WTC11 (cell line): ENCODE measurements around the gene APOD. TPM values are rescaled to one million over a fixed set of nuclear protein-coding genes. Genes with fewer than 3 reads are reported as not detected.

Experiments
- ATAC-seq: fragments of 200-7000 bp; cut with Tn5 transposase; 2 replicates; pipeline ENCODE4 v1.10.0; 2021; ENCODE audit warnings: mild to moderate bottlenecking, moderate library complexity
- CTCF ChIA-PET: fragments of 300-600 bp; sonication (Branson Sonifier 250); formaldehyde crosslinking; loops from one replicate; lab custom pipeline; 2021; ENCODE audit warnings: antibody characterized with exemption; lab: Charles Lee
- POLR2A ChIA-PET: fragments of 350-600 bp; sonication (Branson Sonifier 250); formaldehyde crosslinking; loops from one replicate; lab custom pipeline; 2021; ENCODE audit warnings: antibody characterized with exemption; lab: Charles Lee
- DNase-seq: peaks from one replicate; pipeline ENCODE4 v3.0.0; 2021; ENCODE audit warnings: low spot score
- H3K27ac Mint-ChIP-seq: 2 replicates; pipeline ENCODE4 v1.8.0; 2021; ENCODE audit warnings: mixed read lengths
- H3K27me3 Mint-ChIP-seq: 2 replicates; pipeline ENCODE4 v1.8.0; 2021; ENCODE audit warnings: low read depth, mild to moderate bottlenecking, moderate library complexity, mixed read lengths
- H3K36me3 Mint-ChIP-seq: 2 replicates; pipeline ENCODE4 v1.8.0; 2021; ENCODE audit warnings: mixed read lengths
- H3K4me1 Mint-ChIP-seq: 2 replicates; pipeline ENCODE4 v1.8.0; 2022; ENCODE audit warnings: mixed read lengths
- H3K4me3 Mint-ChIP-seq: 2 replicates; pipeline ENCODE4 v1.8.0; 2021; ENCODE audit warnings: mild to moderate bottlenecking, moderate library complexity, mixed read lengths
- H3K9me3 Mint-ChIP-seq: 2 replicates; pipeline ENCODE4 v1.8.0; 2021; ENCODE audit warnings: mixed read lengths
- AR ChIP-seq: fragments of 250-450 bp; sonication (Bioruptor Pico); IDR thresholded peaks from 2 replicates; pipeline ENCODE4 v1.9.0; 2021; ENCODE audit warnings: mild to moderate bottlenecking
- CBFB ChIP-seq: sonication (generic); formaldehyde crosslinking; IDR thresholded peaks from 2 replicates; pipeline ENCODE4 v1.8.1; 2022; ENCODE audit warnings: mild to moderate bottlenecking, low read depth, missing genetic modification reagents
- CREB1 ChIP-seq: sonication (generic); formaldehyde crosslinking; IDR thresholded peaks from 2 replicates; pipeline ENCODE4 v1.8.0; 2023; ENCODE audit warnings: mild to moderate bottlenecking, missing genetic modification reagents
- E2F4 ChIP-seq: sonication (generic); formaldehyde crosslinking; IDR thresholded peaks from 2 replicates; pipeline ENCODE4 v1.8.1; 2022; ENCODE audit warnings: low read depth, mild to moderate bottlenecking, moderate library complexity, missing genetic modification reagents, borderline replicate concordance
- GRHL2 ChIP-seq: fragments of 250-450 bp; sonication (Bioruptor Pico); IDR thresholded peaks from 2 replicates; pipeline ENCODE4 v1.8.0; 2022; ENCODE audit warnings: mild to moderate bottlenecking, moderate library complexity; ENCODE audit not compliant: insufficient replicate concordance, severe bottlenecking
- MXD4 ChIP-seq: fragments of 250-450 bp; sonication (Bioruptor Pico); IDR thresholded peaks from 2 replicates; pipeline ENCODE4 v1.8.0; 2021; ENCODE audit warnings: mild to moderate bottlenecking, moderate library complexity, borderline replicate concordance
- NFYB ChIP-seq: sonication (generic); formaldehyde crosslinking; conservative IDR thresholded peaks from 2 replicates; pipeline ENCODE4 v1.8.0; 2022; ENCODE audit warnings: low read depth, missing genetic modification reagents
- NR3C1 ChIP-seq: sonication (generic); formaldehyde crosslinking; conservative IDR thresholded peaks from 2 replicates; pipeline ENCODE4 v1.8.1; 2023; ENCODE audit warnings: low read depth, mild to moderate bottlenecking, missing genetic modification reagents
- RELA ChIP-seq: sonication (generic); formaldehyde crosslinking; IDR thresholded peaks from 2 replicates; pipeline ENCODE4 v1.8.1; 2022; ENCODE audit warnings: missing genetic modification reagents, mild to moderate bottlenecking, borderline replicate concordance
- SMAD3 ChIP-seq: sonication (generic); formaldehyde crosslinking; IDR thresholded peaks from 2 replicates; pipeline ENCODE4 v1.8.0; 2022; ENCODE audit warnings: missing genetic modification reagents, mild to moderate bottlenecking, borderline replicate concordance
- STAT6 ChIP-seq: sonication (generic); formaldehyde crosslinking; conservative IDR thresholded peaks from 2 replicates; pipeline ENCODE4 v1.8.1; 2023; ENCODE audit warnings: mild to moderate bottlenecking, low read depth, missing genetic modification reagents, moderate library complexity
- TCF7 ChIP-seq: sonication (generic); formaldehyde crosslinking; IDR thresholded peaks from 2 replicates; pipeline ENCODE4 v1.8.0; 2022; ENCODE audit warnings: mild to moderate bottlenecking, low read depth, missing genetic modification reagents, moderate library complexity
- TEAD1 ChIP-seq: sonication (generic); formaldehyde crosslinking; IDR thresholded peaks from 2 replicates; pipeline ENCODE4 v1.8.0; 2022; ENCODE audit warnings: mild to moderate bottlenecking, missing genetic modification reagents
- ZNF121 ChIP-seq: sonication (generic); formaldehyde crosslinking; IDR thresholded peaks from 2 replicates; pipeline ENCODE4 v1.8.0; 2023; ENCODE audit warnings: missing genetic modification reagents
- ZNF263 ChIP-seq: sonication (generic); formaldehyde crosslinking; IDR thresholded peaks from 2 replicates; pipeline ENCODE4 v1.8.1; 2022; ENCODE audit warnings: low read depth, mild to moderate bottlenecking, moderate library complexity, missing genetic modification reagents
- ZNF416 ChIP-seq: fragments of 250-450 bp; sonication (Bioruptor Pico); IDR thresholded peaks from 2 replicates; pipeline ENCODE4 v1.9.0; 2021; ENCODE audit warnings: mild to moderate bottlenecking, inconsistent platforms
- ZSCAN18 ChIP-seq: fragments of 250-450 bp; sonication (Bioruptor Pico); IDR thresholded peaks from 2 replicates; pipeline ENCODE4 v2.1.2; 2022; ENCODE audit warnings: mild to moderate bottlenecking, moderate library complexity
- total RNA-seq: library from RNA; stranded (reverse); gene quantifications from 3 replicates; pipeline ENCODE4 v1.2.3, GENCODE V29; 2021
- TF ChIP-seq, protein P1 (sequence below): sonication (generic); formaldehyde crosslinking; IDR thresholded peaks from 2 replicates; pipeline ENCODE4 v1.8.0; 2022; ENCODE audit warnings: mild to moderate bottlenecking, missing genetic modification reagents
- TF ChIP-seq, protein P2 (sequence below): sonication (generic); formaldehyde crosslinking; IDR thresholded peaks from 2 replicates; pipeline ENCODE4 v1.8.0; 2022; ENCODE audit warnings: mild to moderate bottlenecking, missing genetic modification reagents
- TF ChIP-seq, protein P3 (sequence below): sonication (generic); formaldehyde crosslinking; IDR thresholded peaks from 2 replicates; pipeline ENCODE4 v1.8.0; 2022; ENCODE audit warnings: mild to moderate bottlenecking, missing genetic modification reagents

Gene APOD
- total RNA-seq, 1 experiment from 2014 or later, result not detected

GRCh38 chr3:195582947-195583346 lies 793 bp downstream of the APOD start (continued):
- TF ChIP-seq STAT6 (CRISPR knock-in tag) (no peak), TCF7 (CRISPR knock-in tag) (no peak), GRHL2 (no peak), ZSCAN18 (CRISPR knock-in tag) (no peak), TEAD1 (CRISPR knock-in tag) (no peak)
- TF ChIP-seq, protein P1, sequence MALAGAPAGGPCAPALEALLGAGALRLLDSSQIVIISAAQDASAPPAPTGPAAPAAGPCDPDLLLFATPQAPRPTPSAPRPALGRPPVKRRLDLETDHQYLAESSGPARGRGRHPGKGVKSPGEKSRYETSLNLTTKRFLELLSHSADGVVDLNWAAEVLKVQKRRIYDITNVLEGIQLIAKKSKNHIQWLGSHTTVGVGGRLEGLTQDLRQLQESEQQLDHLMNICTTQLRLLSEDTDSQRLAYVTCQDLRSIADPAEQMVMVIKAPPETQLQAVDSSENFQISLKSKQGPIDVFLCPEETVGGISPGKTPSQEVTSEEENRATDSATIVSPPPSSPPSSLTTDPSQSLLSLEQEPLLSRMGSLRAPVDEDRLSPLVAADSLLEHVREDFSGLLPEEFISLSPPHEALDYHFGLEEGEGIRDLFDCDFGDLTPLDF (CRISPR knock-in tag), result no peak

GRCh38 chr3:195580744-195581443 lies 2.8 kb downstream of the APOD start:
- no peaks in the 10 kb centered on the region for H3K9me3 Mint-ChIP-seq
- CTCF ChIA-PET, result interaction anchor here (1.1 to 1.2 kb wide), 2 partner anchors 22 to 24 kb away, joined by 3 read pairs; no protein-coding TSS in a partner anchor
- no peaks in the 10 kb centered on the region for H3K36me3 Mint-ChIP-seq
- no peak overlapping the region for H3K27ac Mint-ChIP-seq
- no peaks in the 10 kb centered on the region for H3K27me3 Mint-ChIP-seq
- H3K4me3 Mint-ChIP-seq, result no peak overlapping the region
- TF ChIP-seq, protein P1 (CRISPR knock-in tag), result no peak
- TF ChIP-seq, protein P2, sequence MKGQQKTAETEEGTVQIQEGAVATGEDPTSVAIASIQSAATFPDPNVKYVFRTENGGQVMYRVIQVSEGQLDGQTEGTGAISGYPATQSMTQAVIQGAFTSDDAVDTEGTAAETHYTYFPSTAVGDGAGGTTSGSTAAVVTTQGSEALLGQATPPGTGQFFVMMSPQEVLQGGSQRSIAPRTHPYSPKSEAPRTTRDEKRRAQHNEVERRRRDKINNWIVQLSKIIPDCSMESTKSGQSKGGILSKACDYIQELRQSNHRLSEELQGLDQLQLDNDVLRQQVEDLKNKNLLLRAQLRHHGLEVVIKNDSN (CRISPR knock-in tag), result no peak
- TF ChIP-seq MXD4 (CRISPR knock-in tag) (no peak), RELA (CRISPR knock-in tag) (no peak), SMAD3 (CRISPR knock-in tag) (no peak), ZNF416 (CRISPR knock-in tag) (no peak)
- TF ChIP-seq, protein P3, sequence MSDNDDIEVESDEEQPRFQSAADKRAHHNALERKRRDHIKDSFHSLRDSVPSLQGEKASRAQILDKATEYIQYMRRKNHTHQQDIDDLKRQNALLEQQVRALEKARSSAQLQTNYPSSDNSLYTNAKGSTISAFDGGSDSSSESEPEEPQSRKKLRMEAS, result no peak
- H3K4me1 Mint-ChIP-seq, result peaks cover 7% of the 10 kb centered on the region; the same call in 1 of the 2 replicates
- ATAC-seq (no peak), DNase-seq (no peak)
- POLR2A ChIA-PET, result no interaction called here

- peaks cover 4% of the 10 kb centered on the region; the same call in 1 of the 2 replicates for H3K9me3 Mint-ChIP-seq
- CTCF ChIA-PET, result interaction anchor here (1.2 kb wide), 1 partner anchor 23 kb away, joined by 4 read pairs; no protein-coding TSS in a partner anchor
- H3K4me3 Mint-ChIP-seq, result no peak overlapping the region
- H3K27ac Mint-ChIP-seq, result no peak overlapping the region
- peaks cover 6% of the 10 kb centered on the region for H3K4me1 Mint-ChIP-seq
- no peak for TF ChIP-seq CREB1 (CRISPR knock-in tag)
- no peak for TF ChIP-seq ZNF121 (CRISPR knock-in tag)
- no peak for TF ChIP-seq RELA (CRISPR knock-in tag)
- no peak for TF ChIP-seq MXD4 (CRISPR knock-in tag)
- no peak for TF ChIP-seq E2F4
- TF ChIP-seq CBFB (CRISPR knock-in tag), result no peak
- TF ChIP-seq AR, result no peak
- no peak for TF ChIP-seq NFYB
- TF ChIP-seq NR3C1 (CRISPR knock-in tag), result no peak
- TF ChIP-seq ZNF263 (CRISPR knock-in tag), result no peak
- POLR2A ChIA-PET, result no interaction called here
- DNase-seq (no peak), ATAC-seq (no peak)
- no peaks in the 10 kb centered on the region for H3K27me3 Mint-ChIP-seq
- no peaks in the 10 kb centered on the region for H3K36me3 Mint-ChIP-seq
These were observed 4.5 kb downstream of the APOD start for GRCh38 chr3:195579281-195579680.
